GM18502 (cell line): ENCODE data around the gene UTP15.

Experiments
- ATAC-seq: cut with Tn5 transposase; IDR thresholded peaks from one replicate; pipeline ENCODE4 v1.9.1; 2021; ENCODE audit warnings: mild to moderate bottlenecking; ENCODE audit not compliant: unreplicated experiment, poor library complexity

UTP15 gene

GRCh38 chr5:73619606-73620333 is 54.2 kb downstream of the UTP15 start:
- ATAC-seq, result no peak

GRCh38 chr5:73620334-73620687 is 54.8 kb downstream of the UTP15 start:
- no peak for ATAC-seq

- ATAC-seq, result no peak
Observed at GRCh38 chr5:73623060-73623459, 57.5 kb downstream of the UTP15 start.

GRCh38 chr5:73623901-73624404 is 58.4 kb downstream of the UTP15 start:
- ATAC-seq, result no peak

- no peak for ATAC-seq
Observed at GRCh38 chr5:73624888-73625287, 59.3 kb downstream of the UTP15 start.

GRCh38 chr5:73625372-73625943 is 59.9 kb downstream of the UTP15 start:
- peak; percentile 38 for ATAC-seq

- peak; percentile 64 for ATAC-seq
Observed at GRCh38 chr5:73625944-73626811, 60.6 kb downstream of the UTP15 start, which contains the start of gene ARHGEF28. Gene ARHGEF28 (plus strand): TSS chr5:73626196. CDS start chr5:73684852, 58,656 bp downstream.

- no peak for ATAC-seq
Observed at GRCh38 chr5:73626814-73627313, 61.3 kb downstream of the UTP15 start.

GRCh38 chr5:73629456-73629855 is 63.9 kb downstream of the UTP15 start:
- ATAC-seq, result no peak

GRCh38 chr5:73630765-73631164 is 65.2 kb downstream of the UTP15 start:
- no peak for ATAC-seq

- no peak for ATAC-seq
Observed at GRCh38 chr5:73631500-73631899, 66.0 kb downstream of the UTP15 start.
